Karpas-422 (cell line): ENCODE measurements around the gene TMC6. TPM values are rescaled to one million over a fixed set of nuclear protein-coding genes. Genes with fewer than 3 reads are reported as not detected.

Experiments used
- DNase-seq: peaks from one replicate; pipeline ENCODE4 v3.0.0-alpha.2; 2015
- H2AFZ ChIP-seq: fragments of 200-600 bp; sonication (generic); 2 replicates; pipeline ENCODE4 v1.6.1; 2014; ENCODE audit warnings: antibody characterized with exemption, low read length, mixed read lengths
- H3K27ac ChIP-seq: fragments of 200-600 bp; sonication (generic); 2 replicates; pipeline ENCODE4 v1.5.1; 2014; ENCODE audit warnings: mild to moderate bottlenecking, low read length, moderate library complexity
- H3K27me3 ChIP-seq: fragments of 200-600 bp; sonication (generic); 2 replicates; pipeline ENCODE4 v1.6.1; 2014; ENCODE audit warnings: low read length, mixed read lengths
- H3K36me3 ChIP-seq: fragments of 200-600 bp; sonication (generic); 2 replicates; pipeline ENCODE4 v1.6.1; 2014; ENCODE audit warnings: low read length, mixed read lengths; ENCODE audit not compliant: insufficient read depth
- H3K4me1 ChIP-seq: fragments of 200-600 bp; sonication (generic); 2 replicates; pipeline ENCODE4 v1.6.1; 2014; ENCODE audit warnings: mild to moderate bottlenecking, low read length, mixed read lengths
- H3K4me2 ChIP-seq: fragments of 200-600 bp; sonication (generic); 2 replicates; pipeline ENCODE4 v1.6.1; 2014; ENCODE audit warnings: low read length, low read depth, mild to moderate bottlenecking; ENCODE audit not compliant: poor library complexity, severe bottlenecking
- H3K4me3 ChIP-seq: fragments of 200-600 bp; sonication (generic); 2 replicates; pipeline ENCODE4 v1.5.1; 2014; ENCODE audit warnings: mild to moderate bottlenecking, antibody characterized with exemption, low read length, mixed read lengths
- H3K79me2 ChIP-seq: fragments of 200-600 bp; sonication (generic); 2 replicates; pipeline ENCODE4 v1.6.1; 2014; ENCODE audit warnings: mild to moderate bottlenecking, low read length, mixed read lengths
- H3K9ac ChIP-seq: fragments of 200-600 bp; sonication (generic); 2 replicates; pipeline ENCODE4 v1.6.0; 2014; ENCODE audit warnings: low read length
- H3K9me2 ChIP-seq: fragments of 200-600 bp; sonication (generic), shearing (Covaris generic); replicated peaks from 2 replicates; pipeline ENCODE4 v1.6.0; 2014; ENCODE audit warnings: mild to moderate bottlenecking, low read length, moderate library complexity; ENCODE audit not compliant: insufficient read depth
- H3K9me3 ChIP-seq: fragments of 300-700, 200-600 bp; sonication (generic); 2 replicates; pipeline ENCODE4 v1.6.1; 2014; ENCODE audit warnings: low read length, mixed read lengths
- H4K20me1 ChIP-seq: fragments of 200-600 bp; sonication (generic); 2 replicates; pipeline ENCODE4 v1.6.1; 2014; ENCODE audit warnings: mild to moderate bottlenecking, antibody characterized with exemption, low read length, low read depth; ENCODE audit not compliant: insufficient read depth
- total RNA-seq: library from RNA; depleted of rRNA; stranded (reverse); fragments of >200 nt; shearing (Covaris generic); gene quantifications from 2 replicates; pipeline ENCODE4 v1.2.3, GENCODE V29; 2014; ENCODE audit warnings: low replicate concordance

Gene TMC6
- total RNA-seq, 1 experiment from 2014 or later: 70.7 TPM

DNA sequence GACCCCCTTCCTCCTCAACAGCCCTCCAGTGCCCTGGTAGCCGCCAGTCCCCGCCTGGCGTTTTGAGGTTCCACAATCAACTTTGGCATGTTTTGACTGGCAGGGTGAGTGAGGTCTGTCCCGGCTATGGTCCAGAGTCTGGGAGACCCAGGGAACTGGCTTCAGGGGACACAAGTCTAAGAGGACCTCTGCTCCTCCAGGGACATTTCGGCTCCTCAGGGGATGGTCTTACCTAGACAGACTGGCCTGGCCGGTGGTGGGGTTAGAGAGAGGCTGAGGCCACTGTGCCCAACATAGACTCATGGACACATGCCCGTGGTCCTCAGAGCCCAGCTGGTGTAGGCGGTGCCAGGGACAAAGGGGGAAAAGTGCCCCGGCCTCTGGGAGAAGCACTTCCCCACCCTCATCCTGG, 4.2 kb upstream of the TMC6 start:
- Histone ChIP-seq H3K36me3 (peaks cover 22% of the 10 kb centered on the region), H4K20me1 (no peaks in the 10 kb centered on the region), H3K9me3 (no peaks in the 10 kb centered on the region), H3K9ac (peak overlapping the region; percentile 95), H3K27me3 (no peaks in the 10 kb centered on the region), H3K79me2 (peaks cover 20% of the 10 kb centered on the region), H3K9me2 (no peaks in the 10 kb centered on the region), H3K27ac (peak overlapping the region; percentile 94), H2AFZ (no peak overlapping the region), H3K4me1 (peaks cover 69% of the 10 kb centered on the region), H3K4me3 (peak overlapping the region; percentile 88), H3K4me2 (peak overlapping the region; percentile 98)
- no peak for DNase-seq

DNA sequence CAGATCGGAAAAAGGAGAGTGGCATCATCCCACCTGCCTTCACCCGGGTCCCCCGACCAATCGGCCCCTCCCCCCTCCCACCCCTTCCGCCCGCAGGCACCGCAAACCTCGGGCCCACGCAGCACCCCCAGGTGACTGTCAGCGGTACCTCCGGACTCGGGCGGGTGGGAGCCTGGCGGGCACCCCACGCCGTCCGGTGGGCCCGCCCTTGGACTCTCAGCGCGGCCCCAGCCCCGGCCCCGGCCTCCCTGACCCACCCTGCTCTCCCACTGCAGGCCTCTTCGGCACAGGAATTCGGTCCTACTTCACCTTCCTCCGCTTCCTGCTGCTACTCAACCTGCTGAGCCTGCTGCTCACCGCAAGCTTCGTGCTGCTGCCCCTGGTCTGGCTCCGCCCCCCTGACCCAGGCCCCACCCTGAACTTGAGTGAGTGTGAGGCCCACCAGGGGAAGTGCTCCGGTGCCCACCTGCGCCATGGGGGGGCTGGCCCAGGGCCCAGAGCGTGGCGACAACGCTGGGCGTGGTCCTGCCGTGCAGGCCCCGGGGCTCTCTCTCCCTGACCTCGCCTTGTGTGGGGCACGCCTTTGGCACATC, 3.6 kb upstream of the TMC6 start:
- H3K27me3 ChIP-seq: no peaks in the 10 kb centered on the region
- H3K9ac ChIP-seq: peak overlapping the region; percentile 95
- peak overlapping the region; percentile 88 for H3K4me3 ChIP-seq
- H2AFZ ChIP-seq: no peak overlapping the region
- H3K27ac ChIP-seq: peak overlapping the region; percentile 94
- peaks cover 22% of the 10 kb centered on the region for H3K36me3 ChIP-seq
- no peaks in the 10 kb centered on the region for H4K20me1 ChIP-seq
- peak overlapping the region; percentile 98 for H3K4me2 ChIP-seq
- H3K9me3 ChIP-seq: no peaks in the 10 kb centered on the region
- H3K4me1 ChIP-seq: peaks cover 69% of the 10 kb centered on the region
- peak; percentile 93 for DNase-seq
- H3K9me2 ChIP-seq: no peaks in the 10 kb centered on the region
- H3K79me2 ChIP-seq: peaks cover 26% of the 10 kb centered on the region

GRCh38 chr17:78131172-78132083, 2.9 kb upstream of the TMC6 start:
- Histone ChIP-seq H3K79me2 (peaks cover 34% of the 10 kb centered on the region), H3K36me3 (peaks cover 22% of the 10 kb centered on the region), H3K9ac (peak overlapping the region; percentile 95), H2AFZ (no peak overlapping the region), H3K9me2 (no peaks in the 10 kb centered on the region), H3K9me3 (no peaks in the 10 kb centered on the region), H3K4me1 (peaks cover 69% of the 10 kb centered on the region), H3K4me2 (peak overlapping the region; percentile 98), H3K27me3 (no peaks in the 10 kb centered on the region), H3K27ac (peak overlapping the region; percentile 94), H3K4me3 (peak overlapping the region; percentile 88), H4K20me1 (no peaks in the 10 kb centered on the region)
- peak; percentile 86 for DNase-seq

- Histone ChIP-seq H3K36me3 (peaks cover 18% of the 10 kb centered on the region), H3K4me3 (peak within 1 kb of the TSS; percentile 88), H3K9me3 (no peaks in the 10 kb centered on the region), H3K4me1 (peaks cover 70% of the 10 kb centered on the region), H4K20me1 (no peaks in the 10 kb centered on the region), H3K79me2 (peaks cover 42% of the 10 kb centered on the region), H3K9me2 (no peaks in the 10 kb centered on the region), H2AFZ (no peak within 1 kb of the TSS), H3K9ac (peak within 1 kb of the TSS; percentile 95), H3K27me3 (no peaks in the 10 kb centered on the region), H3K4me2 (peak within 1 kb of the TSS; percentile 98), H3K27ac (peak within 1 kb of the TSS; percentile 94)
- DNase-seq: peak; percentile 95
Observed at GRCh38 chr17:78130437-78131101, 2.0 kb upstream of the TMC6 start, which contains the start of gene TMC8. Gene TMC8 (plus strand): TSS chr17:78130771. CDS start chr17:78131589, 818 bp downstream.

DNA sequence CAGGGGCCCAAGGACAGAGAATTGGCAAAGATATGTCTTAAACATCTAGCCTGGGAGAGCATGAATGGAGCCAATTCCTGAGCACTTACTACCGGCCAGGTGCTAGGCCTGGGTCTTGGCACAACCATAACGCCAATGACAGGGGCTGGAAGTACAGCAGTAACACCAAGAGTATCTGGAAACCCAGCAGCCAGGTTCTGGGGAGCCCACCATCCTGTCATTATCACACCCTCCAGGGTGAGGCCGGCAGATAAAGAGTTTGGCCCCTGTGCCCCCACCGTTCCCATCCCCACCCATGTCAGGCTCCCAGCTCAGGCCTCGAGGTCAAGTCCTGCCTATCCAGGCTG, 1.5 kb upstream of the TMC6 start:
- H2AFZ ChIP-seq: no peak overlapping the region
- no peaks in the 10 kb centered on the region for H3K9me2 ChIP-seq
- H3K36me3 ChIP-seq: peaks cover 13% of the 10 kb centered on the region
- H3K27me3 ChIP-seq: no peaks in the 10 kb centered on the region
- H3K4me3 ChIP-seq: peak overlapping the region; percentile 88
- H3K9ac ChIP-seq: peak overlapping the region; percentile 95
- peaks cover 75% of the 10 kb centered on the region for H3K4me1 ChIP-seq
- no peaks in the 10 kb centered on the region for H4K20me1 ChIP-seq
- H3K4me2 ChIP-seq: peak overlapping the region; percentile 98
- peaks cover 45% of the 10 kb centered on the region for H3K79me2 ChIP-seq
- peak overlapping the region; percentile 94 for H3K27ac ChIP-seq
- no peaks in the 10 kb centered on the region for H3K9me3 ChIP-seq
- DNase-seq: peak; percentile 70

GRCh38 chr17:78129351-78130089, 965 bp upstream of the TMC6 start:
- Histone ChIP-seq H3K79me2 (peaks cover 45% of the 10 kb centered on the region), H3K27ac (peak overlapping the region; percentile 94), H2AFZ (no peak overlapping the region), H3K27me3 (no peaks in the 10 kb centered on the region), H3K9me2 (no peaks in the 10 kb centered on the region), H3K36me3 (peaks cover 8% of the 10 kb centered on the region), H4K20me1 (no peaks in the 10 kb centered on the region), H3K9me3 (no peaks in the 10 kb centered on the region), H3K4me2 (peak overlapping the region; percentile 98), H3K4me1 (peaks cover 81% of the 10 kb centered on the region), H3K4me3 (peak overlapping the region; percentile 88), H3K9ac (peak overlapping the region; percentile 95)
- peak; percentile 79 for DNase-seq

DNA sequence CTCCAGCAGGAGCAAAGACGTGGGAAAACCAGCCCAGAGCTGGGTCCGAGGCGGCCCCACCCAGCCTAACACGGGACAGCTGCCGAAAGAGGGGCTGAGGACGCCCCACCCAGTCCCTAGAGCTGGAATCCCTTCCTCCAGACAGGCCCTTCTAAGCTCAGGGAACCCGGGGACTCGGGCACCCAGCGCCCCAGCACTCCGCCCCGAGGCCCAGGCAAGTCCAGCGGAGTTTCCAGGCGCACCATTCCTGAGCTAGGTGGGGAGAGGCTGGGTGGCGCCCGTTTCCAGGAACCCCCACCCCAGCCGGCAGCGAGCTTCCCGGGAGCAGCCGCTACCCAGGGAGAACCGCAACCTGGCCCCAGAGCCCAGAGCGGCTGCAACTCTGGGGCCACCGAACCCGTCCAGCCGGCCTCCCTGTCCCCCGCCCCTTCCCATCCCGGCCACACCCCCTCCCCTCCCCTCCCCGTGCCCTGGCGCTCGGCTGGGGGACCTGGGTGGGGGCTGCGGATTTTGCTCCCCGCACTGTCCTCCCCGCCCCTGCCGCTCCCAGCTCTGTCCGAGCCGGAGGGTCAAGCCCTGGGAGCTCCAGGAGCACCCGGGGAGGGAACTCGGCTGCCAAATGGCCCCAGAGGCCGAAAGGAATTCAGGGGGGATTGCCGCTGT, 536 bp downstream of the TMC6 start:
- H3K4me1 ChIP-seq: peaks cover 80% of the 10 kb centered on the region
- H3K4me2 ChIP-seq: peak overlapping the region; percentile 98
- H3K36me3 ChIP-seq: peaks cover 10% of the 10 kb centered on the region
- peaks cover 52% of the 10 kb centered on the region for H3K79me2 ChIP-seq
- peak overlapping the region; percentile 96 for H3K9ac ChIP-seq
- DNase-seq: peak; percentile 78
- H3K27me3 ChIP-seq: no peaks in the 10 kb centered on the region
- no peaks in the 10 kb centered on the region for H3K9me2 ChIP-seq
- H3K9me3 ChIP-seq: no peaks in the 10 kb centered on the region
- peaks cover 3% of the 10 kb centered on the region; the same call in 1 of the 2 replicates for H4K20me1 ChIP-seq
- peak overlapping the region; percentile 88 for H3K4me3 ChIP-seq
- no peak overlapping the region for H2AFZ ChIP-seq
- H3K27ac ChIP-seq: peak overlapping the region; percentile 92
